GM19099 (cell line): Measurements from ENCODE around the gene CROCC2.

Experiments
- POLR2A ChIP-seq: IDR thresholded peaks from 3 replicates; pipeline ENCODE4 v1.6.1; 2011; ENCODE audit warnings: low read depth; ENCODE audit not compliant: insufficient read length; ENCODE audit errors: extremely low read depth

CROCC2 gene

GRCh38 chr2:240935103-240935876 lies 29.2 kb downstream of the CROCC2 start:
- TF ChIP-seq POLR2A: no peak

GRCh38 chr2:240936106-240936505 lies 30.0 kb downstream of the CROCC2 start:
- no peak for TF ChIP-seq POLR2A

- TF ChIP-seq POLR2A: no peak
These were observed 39.9 kb downstream of the CROCC2 start for GRCh38 chr2:240946046-240946445.

GRCh38 chr2:240946654-240947053 lies 40.5 kb downstream of the CROCC2 start:
- TF ChIP-seq POLR2A: no peak

GRCh38 chr2:240947176-240947575 lies 41.0 kb downstream of the CROCC2 start:
- no peak for TF ChIP-seq POLR2A

- no peak for TF ChIP-seq POLR2A
These were observed 41.5 kb downstream of the CROCC2 start for GRCh38 chr2:240947607-240948006.

GRCh38 chr2:240948086-240948485 lies 42.0 kb downstream of the CROCC2 start:
- no peak for TF ChIP-seq POLR2A

GRCh38 chr2:240948905-240949790 lies 43.0 kb downstream of the CROCC2 start:
- TF ChIP-seq POLR2A: no peak

- TF ChIP-seq POLR2A: no peak
These were observed 43.9 kb downstream of the CROCC2 start for GRCh38 chr2:240949791-240950705.

GRCh38 chr2:240951045-240951594 lies 45.0 kb downstream of the CROCC2 start:
- no peak for TF ChIP-seq POLR2A

- TF ChIP-seq POLR2A: no peak
These were observed 46.5 kb downstream of the CROCC2 start for GRCh38 chr2:240952496-240953246.

- no peak for TF ChIP-seq POLR2A
These were observed 47.6 kb downstream of the CROCC2 start for GRCh38 chr2:240953426-240954410.
